H1 (cell line): ENCODE data around the gene RAB3IL1. TPM values are rescaled to one million over a fixed set of nuclear protein-coding genes. Genes with fewer than 3 reads are reported as not detected.

Experiments
- CTCF ChIA-PET: fragments of 300-600 bp; sonication (Branson Sonifier 250); formaldehyde crosslinking; loops from one replicate; lab custom pipeline; 2021; ENCODE audit not compliant: partially characterized antibody; lab: Charles Lee
- POLR2A ChIA-PET: fragments of 300-600 bp; sonication (Branson Sonifier 250); formaldehyde crosslinking; loops from one replicate; lab custom pipeline; 2021; ENCODE audit warnings: inconsistent platforms; ENCODE audit not compliant: partially characterized antibody; lab: Charles Lee
- DNase-seq, 2 experiments: peaks; one replicate each; pipeline versions ENCODE4 v3.0.0 to v3.0.0-alpha.2; 2010 to 2022; ENCODE audit warnings: low spot score in 2 of 2, low read depth in 1 of 2, mixed read lengths in 1 of 2
- FAIRE-seq: peaks from 2 replicates; lab custom pipeline; 2011; peaks lifted over from hg19 to GRCh38; lab: Jason Lieb, UNC
- H2AFZ ChIP-seq: 2 replicates; pipeline ENCODE4 v1.8.1; 2012; ENCODE audit warnings: low read length, inconsistent platforms
- H2AK5ac ChIP-seq: 2 replicates; pipeline ENCODE4 v1.6.1; 2013; ENCODE audit warnings: low read depth, low read length
- H2BK120ac ChIP-seq: replicated peaks from 2 replicates; pipeline ENCODE3; 2013; ENCODE audit warnings: low read depth, low read length, inconsistent platforms
- H2BK12ac ChIP-seq: 2 replicates; pipeline ENCODE4 v1.6.1; 2013; ENCODE audit warnings: low read depth, low read length
- H2BK15ac ChIP-seq: 2 replicates; pipeline ENCODE4 v1.6.1; 2013; ENCODE audit warnings: low read length
- H2BK20ac ChIP-seq: 2 replicates; pipeline ENCODE4 v1.6.1; 2013; ENCODE audit warnings: low read length
- H2BK5ac ChIP-seq: 2 replicates; pipeline ENCODE4 v1.6.1; 2013; ENCODE audit warnings: low read depth, low read length
- H3K14ac ChIP-seq: 2 replicates; pipeline ENCODE4 v1.6.1; 2013; ENCODE audit warnings: inconsistent platforms; ENCODE audit not compliant: insufficient read length
- H3K18ac ChIP-seq: 2 replicates; pipeline ENCODE4 v1.6.1; 2013; ENCODE audit warnings: low read length; ENCODE audit errors: extremely low read depth
- H3K23ac ChIP-seq: 2 replicates; pipeline ENCODE4 v1.6.1; 2013; ENCODE audit warnings: inconsistent platforms; ENCODE audit not compliant: insufficient read length
- H3K23me2 ChIP-seq: 2 replicates; pipeline ENCODE4 v1.6.1; 2013; ENCODE audit warnings: low read depth, low read length
- H3K27ac ChIP-seq: 2 replicates; pipeline ENCODE4 v1.6.1; 2011; ENCODE audit warnings: low read depth, low read length, inconsistent platforms
- H3K27me3 ChIP-seq, 4 experiments: replicated peaks in 1 of 4; 1 replicate in 1 of 4; 2 replicates in 3 of 4; pipeline versions ENCODE4 v1.6.1 to v1.8.1; 2011 to 2013; ENCODE audit warnings: low read length in 3 of 4, mild to moderate bottlenecking in 3 of 4, inconsistent platforms in 2 of 4, mixed read lengths in 2 of 4, moderate library complexity in 1 of 4; ENCODE audit not compliant: control insufficient read depth in 3 of 4, insufficient read depth in 3 of 4; ENCODE audit errors: extremely low read depth in 1 of 4
- H3K36me3 ChIP-seq, 4 experiments: 2 replicates each; pipeline versions ENCODE4 v1.6.1 to v1.8.1; 2011 to 2013; ENCODE audit warnings: mild to moderate bottlenecking in 4 of 4, low read length in 3 of 4, moderate library complexity in 2 of 4, control low read depth in 1 of 4, inconsistent platforms in 1 of 4; ENCODE audit not compliant: insufficient read depth in 4 of 4, control insufficient read depth in 2 of 4
- H3K4ac ChIP-seq: replicated peaks from 2 replicates; pipeline ENCODE3; 2013; ENCODE audit warnings: low read length, low read depth, mixed read lengths, inconsistent platforms; ENCODE audit not compliant: insufficient read length
- H3K4me1 ChIP-seq, 4 experiments: replicated peaks in 1 of 4; 1 replicate in 1 of 4; 2 replicates in 3 of 4; pipeline versions ENCODE4 v1.6.1 to v1.8.1; 2011 to 2013; ENCODE audit warnings: low read length in 3 of 4, inconsistent platforms in 2 of 4, mixed read lengths in 1 of 4; ENCODE audit not compliant: insufficient read depth in 4 of 4, control insufficient read depth in 3 of 4
- H3K4me2 ChIP-seq, 2 experiments: 2 replicates each; pipeline versions ENCODE4 v1.6.1 to v1.8.1; 2011 to 2013; ENCODE audit warnings: low read depth in 2 of 2, low read length in 2 of 2, control low read depth in 1 of 2, inconsistent platforms in 1 of 2, mild to moderate bottlenecking in 1 of 2; ENCODE audit not compliant: insufficient read depth in 1 of 2
- H3K4me3 ChIP-seq, 4 experiments: fragments of 200-600, 300-600 bp in 1 of 4; sonication (generic), shearing (Covaris generic), sonication (Bioruptor Twin) in 1 of 4; 2 replicates each; pipeline versions ENCODE4 v1.5.1 to v1.8.1; 2011 to 2016; ENCODE audit warnings: low read length in 4 of 4, low read depth in 3 of 4, control low read depth in 2 of 4, inconsistent platforms in 2 of 4, mild to moderate bottlenecking in 2 of 4, mixed read lengths in 1 of 4, moderate library complexity in 1 of 4; ENCODE audit not compliant: insufficient read depth in 2 of 4; ENCODE audit errors: extremely low read depth in 1 of 4
- H3K56ac ChIP-seq: replicated peaks from 2 replicates; pipeline ENCODE3; 2013; ENCODE audit warnings: low read depth, mild to moderate bottlenecking, mixed read lengths, low read length, inconsistent platforms; ENCODE audit not compliant: insufficient read length
- H3K79me1 ChIP-seq: 2 replicates; pipeline ENCODE4 v1.6.1; 2013; ENCODE audit warnings: low read depth, low read length, control low read depth
- H3K79me2 ChIP-seq, 2 experiments: 2 replicates each; pipeline versions ENCODE4 v1.6.1 to v1.8.1; 2012 to 2013; ENCODE audit warnings: low read length in 2 of 2, mild to moderate bottlenecking in 2 of 2, inconsistent platforms in 1 of 2; ENCODE audit not compliant: insufficient read depth in 2 of 2, control insufficient read depth in 1 of 2
- H3K9ac ChIP-seq, 4 experiments: replicated peaks in 1 of 4; 1 replicate in 1 of 4; 2 replicates in 3 of 4; pipeline versions ENCODE4 v1.6.1 to v1.8.1; 2011 to 2013; ENCODE audit warnings: low read depth in 3 of 4, low read length in 3 of 4, control low read depth in 2 of 4, mild to moderate bottlenecking in 2 of 4, moderate library complexity in 2 of 4, inconsistent platforms in 1 of 4; ENCODE audit errors: extremely low read depth in 1 of 4
- H3K9me3 ChIP-seq, 2 experiments: 2 replicates each; pipeline versions ENCODE4 v1.6.1 to v1.8.1; 2012 to 2013; ENCODE audit warnings: mild to moderate bottlenecking in 2 of 2, moderate library complexity in 2 of 2, control low read depth in 1 of 2, inconsistent platforms in 1 of 2, low read depth in 1 of 2, low read length in 1 of 2, mixed read lengths in 1 of 2; ENCODE audit not compliant: insufficient read depth in 2 of 2
- H4K20me1 ChIP-seq, 2 experiments: replicated peaks in 1 of 2; 2 replicates each; pipeline versions ENCODE3 to v1.8.1; 2011 to 2013; ENCODE audit warnings: inconsistent platforms in 2 of 2, low read length in 2 of 2, mild to moderate bottlenecking in 1 of 2; ENCODE audit not compliant: insufficient read depth in 2 of 2, control insufficient read depth in 1 of 2
- H4K5ac ChIP-seq: 2 replicates; pipeline ENCODE4 v1.6.1; 2013; ENCODE audit warnings: low read length, low read depth, mixed read lengths, inconsistent platforms; ENCODE audit not compliant: insufficient read length
- H4K8ac ChIP-seq: 2 replicates; pipeline ENCODE4 v1.8.0; 2013; ENCODE audit warnings: mild to moderate bottlenecking, moderate library complexity, low read length, inconsistent platforms; ENCODE audit not compliant: insufficient read depth; ENCODE audit errors: extremely low read depth
- H4K91ac ChIP-seq: replicated peaks from 2 replicates; pipeline ENCODE3; 2013; ENCODE audit warnings: low read length, mixed read lengths, inconsistent platforms; ENCODE audit not compliant: insufficient read length
- ASH2L ChIP-seq: fragments of 200-600, 300-600 bp; sonication (generic); IDR thresholded peaks from one replicate; pipeline ENCODE4 v1.7.1; 2017; ENCODE audit warnings: low read length
- BACH1 ChIP-seq: IDR thresholded peaks from 2 replicates; pipeline ENCODE4 v1.6.1; 2012; ENCODE audit warnings: low read length, improper control_type of control experiment
- BCL11A ChIP-seq, 2 experiments: IDR thresholded peaks; one replicate each; pipeline ENCODE4 v1.6.1; 2011; ENCODE audit warnings: low read depth in 2 of 2, low read length in 2 of 2, mild to moderate bottlenecking in 2 of 2
- BRCA1 ChIP-seq: IDR thresholded peaks from 2 replicates; pipeline ENCODE4 v1.6.1; 2012; ENCODE audit warnings: low read depth, low read length, improper control_type of control experiment
- FOSL1 ChIP-seq: IDR thresholded peaks from 2 replicates; pipeline ENCODE4 v1.6.1; 2011; ENCODE audit warnings: mild to moderate bottlenecking, low read depth, low read length, moderate library complexity; ENCODE audit not compliant: insufficient read depth
- KDM4A ChIP-seq: IDR thresholded peaks from one replicate; pipeline ENCODE4 v1.7.1; 2012; ENCODE audit warnings: low read depth, mild to moderate bottlenecking, moderate library complexity, low read length, inconsistent platforms; ENCODE audit not compliant: severe bottlenecking
- RBBP5 ChIP-seq: IDR thresholded peaks from 2 replicates; pipeline ENCODE4 v1.7.1; 2012; ENCODE audit warnings: low read depth, mild to moderate bottlenecking, inconsistent platforms, low read length, moderate library complexity, borderline replicate concordance
- SIRT6 ChIP-seq: IDR thresholded peaks from one replicate; pipeline ENCODE4 v1.7.1; 2012; ENCODE audit warnings: low read length, inconsistent platforms
- SP2 ChIP-seq: IDR thresholded peaks from 2 replicates; pipeline ENCODE4 v1.6.1; 2012; ENCODE audit warnings: mild to moderate bottlenecking, low read length, inconsistent platforms
- SUZ12 ChIP-seq: fragments of 200-600 bp; sonication (generic); IDR thresholded peaks from 2 replicates; pipeline ENCODE4 v1.6.1; 2012; ENCODE audit warnings: mild to moderate bottlenecking, inconsistent platforms, low read length, moderate library complexity, mixed read lengths
- TAF1 ChIP-seq: IDR thresholded peaks from 2 replicates; pipeline ENCODE4 v1.6.1; 2011; ENCODE audit warnings: mild to moderate bottlenecking, low read depth, low read length
- TBP ChIP-seq: IDR thresholded peaks from 2 replicates; pipeline ENCODE4 v1.6.1; 2011; ENCODE audit warnings: low read depth, low read length, improper control_type of control experiment
- TCF12 ChIP-seq: IDR thresholded peaks from 2 replicates; pipeline ENCODE4 v1.6.1; 2011; ENCODE audit warnings: low read depth, mild to moderate bottlenecking, low read length
- WGBS, 2 experiments: shearing (Covaris generic) in 1 of 2; methylation state at CpG; one replicate each; pipeline versions ENCODE4 v1.1.6 to v1.1.7; 2013 to 2015; ENCODE audit warnings: low lambda C conversion rate in 2 of 2, mixed read lengths in 2 of 2, inconsistent platforms in 1 of 2, low coverage in 1 of 2, missing lambda C conversion rate in 1 of 2; ENCODE audit not compliant: insufficient replicate concordance in 2 of 2, insufficient coverage in 1 of 2, insufficient read length in 1 of 2; ENCODE audit errors: extremely low coverage in 1 of 2, missing lambda C conversion rate in 1 of 2; 5-methylcytosine and 5-hydroxymethylcytosine counted together
- polyA plus RNA-seq, 7 experiments: library from polyadenylated mRNA; depleted of rRNA in 3 of 7; stranded (reverse) in 5 of 7; unstranded in 2 of 7; fragments of >200 nt in 5 of 7; fragments of 200-250 nt in 2 of 7; gene quantifications; 1 replicate in 5 of 7; 2 replicates in 1 of 7; 4 replicates in 1 of 7; pipeline versions ENCODE4 v1.2.1 to v1.2.3, GENCODE V29; 2011 to 2013; ENCODE audit warnings: missing spikeins in 2 of 7, mixed read lengths in 2 of 7
- total RNA-seq: library from RNA; stranded (reverse); fragmentation: NEBNext Ultra II Directional; extraction: Animal tissue kit (Norgen Biotek cat#: 25700); gene quantifications from 2 replicates; pipeline ENCODE4 v1.2.1, GENCODE V29; 2021

The RAB3IL1 gene
- total and polyA plus RNA-seq, 2 of the 8 experiments (the other 6 are each of a cell fraction or from before 2014, with no cell fraction given) = 6.8 to 7.9 TPM

- Histone ChIP-seq H3K4me3 (peak overlapping the region; percentile 18 to 54 (median 28); a peak in 6 of 8 replicates), H3K4me2 (peak overlapping the region; percentile 66 to 78), H4K8ac (peak overlapping the region; percentile 82), H4K20me1 (no peaks in the 10 kb centered on the region), H2BK20ac (0 out of 2 replicates have a peak overlapping the region, but pooled peaks have one; percentile 48), H3K79me2 (no peaks in the 10 kb centered on the region), H4K91ac (no peak overlapping the region), H3K27me3 (peaks cover 0 to 8% (median 2%) of the 10 kb centered on the region in 4 experiments; a peak in 4 of 7 replicates), H3K9ac (peak overlapping the region in 3 of 4 experiments; percentile 25 to 50 (median 34); a peak in 4 of 7 replicates), H2AFZ (no peak overlapping the region), H4K5ac (no peak overlapping the region), H3K56ac (no peak overlapping the region), H3K23ac (no peak overlapping the region), H2BK12ac (peak overlapping the region; percentile 80; the same call in 1 of the 2 replicates), H3K23me2 (peaks cover 2% of the 10 kb centered on the region; the same call in 1 of the 2 replicates), H3K18ac (peak overlapping the region; percentile 66; the same call in 1 of the 2 replicates), H3K4me1 (peaks cover 0 to 4% (median 3%) of the 10 kb centered on the region in 4 experiments; a peak in 5 of 7 replicates), H3K4ac (no peak overlapping the region), H2BK5ac (no peak overlapping the region), H2BK120ac (no peak overlapping the region), H3K79me1 (no peaks in the 10 kb centered on the region), H2BK15ac (no peak overlapping the region), H3K9me3 (no peaks in the 10 kb centered on the region), H3K36me3 (no peaks in the 10 kb centered on the region), H2AK5ac (no peak overlapping the region), H3K27ac (no peak overlapping the region), H3K14ac (no peak overlapping the region)
- POLR2A ChIA-PET = interaction anchor here (1.4 to 22.2 kb wide), 2 partner anchors 17 to 57 kb away, joined by 4 to 458 read pairs; partner anchors contain the start of gene FTH1
- peak in 1 of 2 experiments; percentile 53 for DNase-seq
- no peak for FAIRE-seq
- WGBS, 2 experiments = 27% methylated on average over 10 of the region's 21 CpGs; no CpG with 5 or more reads in 1 of the 2 experiments
- CTCF ChIA-PET = interaction anchor here (0.6 to 1.6 kb wide), 19 partner anchors 8 to 154 kb away, joined by 3 to 10 read pairs (median 3); no protein-coding TSS in a partner anchor
- no peak for TF ChIP-seq SUZ12
- TF ChIP-seq SIRT6 = no peak
- TF ChIP-seq TAF1 = no peak
- TF ChIP-seq BRCA1 = no peak
- no peak for TF ChIP-seq BACH1
- no peak for TF ChIP-seq TBP
- TF ChIP-seq SP2 = no peak
- TF ChIP-seq FOSL1 = no peak
- TF ChIP-seq BCL11A (IDR thresholded peaks at IDR 0.05; ENCODE audit: low read depth in 2 of 2, low read length in 2 of 2) = no peak
- TF ChIP-seq KDM4A = no peak
- no peak for TF ChIP-seq RBBP5
- no peak for TF ChIP-seq TCF12
- no peak for TF ChIP-seq ASH2L
Observed at GRCh38 chr11:61954851-61955421, 37.6 kb upstream of the RAB3IL1 start.
